HG03175 (cell line): ENCODE results near the gene NKAIN4.
"Not testable (repeated sequence)": the region's sequence is repeated elsewhere in the genome, so short reads cannot be mapped to it uniquely, and the experiment has no call there.

Experiments used
- ATAC-seq: cut with Tn5 transposase; IDR thresholded peaks from one replicate; pipeline ENCODE4 v1.9.1; 2021; ENCODE audit warnings: mild to moderate bottlenecking, moderate library complexity; ENCODE audit not compliant: unreplicated experiment

Gene NKAIN4

GRCh38 chr20:63238514-63239125 lies 15.6 kb downstream of the NKAIN4 start:
- no peak for ATAC-seq

GRCh38 chr20:63238031-63238430 lies 16.2 kb downstream of the NKAIN4 start:
- ATAC-seq: no peak

GRCh38 chr20:63236116-63236837 lies 18.0 kb downstream of the NKAIN4 start:
- ATAC-seq: no peak

- ATAC-seq: no peak
These were observed 18.8 kb downstream of the NKAIN4 start, which contains the start of gene BIRC7 for GRCh38 chr20:63235399-63235983. BIRC7 (plus strand) TSS chr20:63235905; CDS start chr20:63236097, 192 bp downstream.

GRCh38 chr20:63234693-63235398 lies 19.4 kb downstream of the NKAIN4 start:
- ATAC-seq: no peak

- ATAC-seq: no peak
These were observed 20.3 kb downstream of the NKAIN4 start for GRCh38 chr20:63233924-63234323.

GRCh38 chr20:63233061-63233344 lies 21.3 kb downstream of the NKAIN4 start:
- ATAC-seq: no peak

GRCh38 chr20:63232235-63233060 lies 21.8 kb downstream of the NKAIN4 start:
- no peak for ATAC-seq

- ATAC-seq: no peak
These were observed 23.4 kb downstream of the NKAIN4 start for GRCh38 chr20:63230800-63231268.

GRCh38 chr20:63228806-63229205 lies 25.5 kb downstream of the NKAIN4 start:
- ATAC-seq: no peak

- ATAC-seq: no peak
These were observed 27.0 kb downstream of the NKAIN4 start for GRCh38 chr20:63227260-63227659.

GRCh38 chr20:63226042-63226943 lies 28.0 kb downstream of the NKAIN4 start:
- ATAC-seq: no peak

GRCh38 chr20:63225082-63225454 lies 29.2 kb downstream of the NKAIN4 start:
- ATAC-seq: no peak

GRCh38 chr20:63224412-63225081 lies 29.7 kb downstream of the NKAIN4 start:
- no peak for ATAC-seq

GRCh38 chr20:63223826-63224207 lies 30.4 kb downstream of the NKAIN4 start:
- ATAC-seq: no peak

GRCh38 chr20:63223121-63223825 lies 31.0 kb downstream of the NKAIN4 start:
- no peak for ATAC-seq

- ATAC-seq: no peak
These were observed 31.7 kb downstream of the NKAIN4 start for GRCh38 chr20:63222541-63222940.

- not testable (repeated sequence) for ATAC-seq
These were observed 32.7 kb downstream of the NKAIN4 start for GRCh38 chr20:63221400-63222053.
